WTC11 (cell line): Measurements from ENCODE around the gene PRRC2C.

Experiments used
- NR2C2 ChIP-seq: sonication (generic); formaldehyde crosslinking; IDR thresholded peaks from 2 replicates; pipeline ENCODE4 v1.8.0; 2022; ENCODE audit warnings: mild to moderate bottlenecking, missing genetic modification reagents
- TF ChIP-seq, protein P1 (sequence below): sonication (generic); formaldehyde crosslinking; IDR thresholded peaks from 2 replicates; pipeline ENCODE4 v1.8.1; 2023; ENCODE audit warnings: mild to moderate bottlenecking, missing genetic modification reagents, borderline replicate concordance

DNA sequence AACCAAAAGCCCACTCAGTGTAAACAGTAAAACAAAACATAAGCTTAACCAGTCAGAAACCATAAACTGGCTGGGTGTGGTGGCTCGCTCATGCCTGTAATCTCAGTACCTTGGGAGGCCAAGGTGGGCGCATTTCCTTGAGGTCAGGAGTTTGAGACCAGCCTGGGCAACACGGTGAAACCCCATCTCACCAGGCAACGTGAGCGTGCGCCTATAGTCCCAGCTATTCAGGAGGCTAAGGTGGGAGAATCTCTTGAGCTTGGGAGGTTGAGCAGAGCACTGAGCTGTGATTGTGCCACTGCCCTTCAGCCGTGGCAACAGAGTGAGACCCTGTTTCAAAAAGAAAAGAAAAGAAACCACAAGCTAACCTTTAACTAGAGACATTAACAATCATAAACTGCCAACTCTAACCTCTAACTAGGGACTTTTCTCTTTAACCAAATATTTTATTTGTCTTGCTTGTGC lies 13.1 kb upstream of the PRRC2C start:
- no peak for TF ChIP-seq NR2C2 (CRISPR knock-in tag)
- TF ChIP-seq, protein P1, sequence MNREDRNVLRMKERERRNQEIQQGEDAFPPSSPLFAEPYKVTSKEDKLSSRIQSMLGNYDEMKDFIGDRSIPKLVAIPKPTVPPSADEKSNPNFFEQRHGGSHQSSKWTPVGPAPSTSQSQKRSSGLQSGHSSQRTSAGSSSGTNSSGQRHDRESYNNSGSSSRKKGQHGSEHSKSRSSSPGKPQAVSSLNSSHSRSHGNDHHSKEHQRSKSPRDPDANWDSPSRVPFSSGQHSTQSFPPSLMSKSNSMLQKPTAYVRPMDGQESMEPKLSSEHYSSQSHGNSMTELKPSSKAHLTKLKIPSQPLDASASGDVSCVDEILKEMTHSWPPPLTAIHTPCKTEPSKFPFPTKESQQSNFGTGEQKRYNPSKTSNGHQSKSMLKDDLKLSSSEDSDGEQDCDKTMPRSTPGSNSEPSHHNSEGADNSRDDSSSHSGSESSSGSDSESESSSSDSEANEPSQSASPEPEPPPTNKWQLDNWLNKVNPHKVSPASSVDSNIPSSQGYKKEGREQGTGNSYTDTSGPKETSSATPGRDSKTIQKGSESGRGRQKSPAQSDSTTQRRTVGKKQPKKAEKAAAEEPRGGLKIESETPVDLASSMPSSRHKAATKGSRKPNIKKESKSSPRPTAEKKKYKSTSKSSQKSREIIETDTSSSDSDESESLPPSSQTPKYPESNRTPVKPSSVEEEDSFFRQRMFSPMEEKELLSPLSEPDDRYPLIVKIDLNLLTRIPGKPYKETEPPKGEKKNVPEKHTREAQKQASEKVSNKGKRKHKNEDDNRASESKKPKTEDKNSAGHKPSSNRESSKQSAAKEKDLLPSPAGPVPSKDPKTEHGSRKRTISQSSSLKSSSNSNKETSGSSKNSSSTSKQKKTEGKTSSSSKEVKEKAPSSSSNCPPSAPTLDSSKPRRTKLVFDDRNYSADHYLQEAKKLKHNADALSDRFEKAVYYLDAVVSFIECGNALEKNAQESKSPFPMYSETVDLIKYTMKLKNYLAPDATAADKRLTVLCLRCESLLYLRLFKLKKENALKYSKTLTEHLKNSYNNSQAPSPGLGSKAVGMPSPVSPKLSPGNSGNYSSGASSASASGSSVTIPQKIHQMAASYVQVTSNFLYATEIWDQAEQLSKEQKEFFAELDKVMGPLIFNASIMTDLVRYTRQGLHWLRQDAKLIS (CRISPR knock-in tag), result no peak
